ENCODE data around the gene SMIM3. TPM values are rescaled to one million over a fixed set of nuclear protein-coding genes. Genes with fewer than 3 reads are reported as not detected.
"Not testable (repeated sequence)": the region's sequence is repeated elsewhere in the genome, so short reads cannot be mapped to it uniquely, and the experiment has no call there.

Gene SMIM3
- total RNA-seq, 3 donors from 2014 or later (not counting 1 experiment from before 2014, with no cell fraction given), result 7.0 to 9.4 (median 8.9) TPM

GRCh38 chr5:150829744-150830143 is 51.2 kb downstream of the SMIM3 start:
- no peak for DNase-seq
- Mint-ChIP-seq H3K27me3 (ENCODE audit: low read depth in 2 of 2) (peaks cover 0 to 14% of the 10 kb centered on the region in 2 donors), H3K36me3 (peaks cover 22% of the 10 kb centered on the region), H3K4me1 (no peaks in the 10 kb centered on the region), H3K27ac (no peak overlapping the region), H3K4me3 (no peak overlapping the region), H3K9me3 (peaks cover 0 to 5% of the 10 kb centered on the region in 2 donors)
- Histone ChIP-seq H3K27me3 (ENCODE audit: control insufficient read depth, insufficient read depth, low read length) (no peaks in the 10 kb centered on the region), H3K4me3 (ENCODE audit: low read length) (no peak overlapping the region), H3K9me3 (ENCODE audit: control insufficient read depth, insufficient read depth, low read length) (peaks cover 5% of the 10 kb centered on the region), H3K36me3 (ENCODE audit: control insufficient read depth, insufficient read depth, low read length) (no peaks in the 10 kb centered on the region), H3K27ac (ENCODE audit: low read length) (no peak overlapping the region), H3K4me1 (ENCODE audit: control insufficient read depth, insufficient read depth, low read length) (no peaks in the 10 kb centered on the region)
- intact Hi-C loops (cut with micrococcal nuclease), result no loop called here
- 75% methylated on average over 2 of the region's 5 CpGs for WGBS (ENCODE audit: insufficient coverage)
- no peak for TF ChIP-seq CTCF (IDR thresholded peaks at IDR 0.05)
- ATAC-seq, result no peak

- H3K36me3 ChIP-seq (ENCODE audit: control insufficient read depth, insufficient read depth, low read length); intact Hi-C loops (cut with micrococcal nuclease); DNase-seq; H3K4me3 ChIP-seq (ENCODE audit: low read length); H3K9me3 Mint-ChIP-seq; H3K27me3 ChIP-seq (ENCODE audit: control insufficient read depth, insufficient read depth, low read length); H3K9me3 ChIP-seq (ENCODE audit: control insufficient read depth, insufficient read depth, low read length); H3K4me1 ChIP-seq (ENCODE audit: control insufficient read depth, insufficient read depth, low read length); H3K27ac ChIP-seq (ENCODE audit: low read length); H3K27ac Mint-ChIP-seq; H3K27me3 Mint-ChIP-seq (ENCODE audit: low read depth in 2 of 2); ATAC-seq; H3K4me3 Mint-ChIP-seq; H3K4me1 Mint-ChIP-seq: not testable (repeated sequence)
- WGBS (ENCODE audit: insufficient coverage), result 93% methylated on average over 2 of the region's 3 CpGs
- peaks cover 22% of the 10 kb centered on the region for H3K36me3 Mint-ChIP-seq
Measured at GRCh38 chr5:150831821-150832220, 53.3 kb downstream of the SMIM3 start.

GRCh38 chr5:150836064-150836463 is 57.5 kb downstream of the SMIM3 start:
- TF ChIP-seq CTCF (IDR thresholded peaks at IDR 0.05), result no peak
- Mint-ChIP-seq H3K4me3 (no peak overlapping the region), H3K27ac (no peak overlapping the region), H3K9me3 (peaks cover 0 to 3% of the 10 kb centered on the region in 2 donors), H3K36me3 (peaks cover 11% of the 10 kb centered on the region), H3K4me1 (no peaks in the 10 kb centered on the region), H3K27me3 (ENCODE audit: low read depth in 2 of 2) (peaks cover 0 to 14% of the 10 kb centered on the region in 2 donors)
- no peak overlapping the region for H3K4me3 ChIP-seq (ENCODE audit: low read length)
- no peak overlapping the region for H3K27ac ChIP-seq (ENCODE audit: low read length)
- 97% methylated on average over 5 of the region's 5 CpGs for WGBS (ENCODE audit: insufficient coverage)
- H3K4me1 ChIP-seq (ENCODE audit: control insufficient read depth, insufficient read depth, low read length), result no peaks in the 10 kb centered on the region
- no peak for ATAC-seq
- DNase-seq, result no peak
- H3K9me3 ChIP-seq (ENCODE audit: control insufficient read depth, insufficient read depth, low read length), result peaks cover 5% of the 10 kb centered on the region
- H3K36me3 ChIP-seq (ENCODE audit: control insufficient read depth, insufficient read depth, low read length), result no peaks in the 10 kb centered on the region
- intact Hi-C loops (cut with micrococcal nuclease), result no loop called here
- H3K27me3 ChIP-seq (ENCODE audit: control insufficient read depth, insufficient read depth, low read length), result no peaks in the 10 kb centered on the region

GRCh38 chr5:150836703-150837102 is 58.1 kb downstream of the SMIM3 start:
- peaks cover under 1% of the 10 kb centered on the region for H3K9me3 ChIP-seq (ENCODE audit: control insufficient read depth, insufficient read depth, low read length)
- ATAC-seq (no peak), DNase-seq (no peak)
- no peaks in the 10 kb centered on the region for H3K4me1 Mint-ChIP-seq
- H3K9me3 Mint-ChIP-seq, result peaks cover 0 to 2% of the 10 kb centered on the region in 2 donors
- intact Hi-C loops (cut with micrococcal nuclease), result no loop called here
- peaks cover 8% of the 10 kb centered on the region for H3K36me3 Mint-ChIP-seq
- peaks cover 0 to 14% of the 10 kb centered on the region in 2 donors for H3K27me3 Mint-ChIP-seq (ENCODE audit: low read depth in 2 of 2)
- H3K36me3 ChIP-seq (ENCODE audit: control insufficient read depth, insufficient read depth, low read length), result no peaks in the 10 kb centered on the region
- no peak overlapping the region for H3K4me3 Mint-ChIP-seq
- H3K4me3 ChIP-seq (ENCODE audit: low read length), result no peak overlapping the region
- no peaks in the 10 kb centered on the region for H3K4me1 ChIP-seq (ENCODE audit: control insufficient read depth, insufficient read depth, low read length)
- TF ChIP-seq CTCF (IDR thresholded peaks at IDR 0.05), result no peak
- no peak overlapping the region for H3K27ac Mint-ChIP-seq
- WGBS (ENCODE audit: insufficient coverage), result 89% methylated on average over 3 of the region's 3 CpGs
- no peaks in the 10 kb centered on the region for H3K27me3 ChIP-seq (ENCODE audit: control insufficient read depth, insufficient read depth, low read length)
- H3K27ac ChIP-seq (ENCODE audit: low read length), result no peak overlapping the region

GRCh38 chr5:150845185-150845859 is 66.8 kb downstream of the SMIM3 start:
- peaks cover 10% of the 10 kb centered on the region for H3K4me1 ChIP-seq (ENCODE audit: control insufficient read depth, insufficient read depth, low read length)
- not testable (repeated sequence) for H3K27me3 ChIP-seq (ENCODE audit: control insufficient read depth, insufficient read depth, low read length); ATAC-seq; H3K27me3 Mint-ChIP-seq (ENCODE audit: low read depth in 2 of 2); H3K4me3 Mint-ChIP-seq; H3K4me3 ChIP-seq (ENCODE audit: low read length); H3K36me3 Mint-ChIP-seq; H3K36me3 ChIP-seq (ENCODE audit: control insufficient read depth, insufficient read depth, low read length); H3K9me3 Mint-ChIP-seq; H3K27ac ChIP-seq (ENCODE audit: low read length); H3K9me3 ChIP-seq (ENCODE audit: control insufficient read depth, insufficient read depth, low read length); DNase-seq; H3K27ac Mint-ChIP-seq
- intact Hi-C loops (cut with micrococcal nuclease), result loop anchor here (5.0 kb wide), 2 partner anchors 43 to 63 kb away; no protein-coding TSS in a partner anchor
- H3K4me1 Mint-ChIP-seq, result peaks cover 5 to 19% of the 10 kb centered on the region in 2 donors
- 97% methylated on average over 32 of the region's 32 CpGs for WGBS (ENCODE audit: insufficient coverage)

- WGBS (ENCODE audit: insufficient coverage), result 30% methylated on average over 3 of the region's 3 CpGs
- peak within 1 kb of the TSS; percentile 54 for H3K27ac ChIP-seq (ENCODE audit: low read length)
- ATAC-seq, result peak in 1 of 3 donors; percentile 14
Measured at GRCh38 chr5:150846308-150846653, 67.7 kb downstream of the SMIM3 start, which contains the start of gene IRGM. Gene IRGM (plus strand): TSS chr5:150846521. CDS start chr5:150848124, 1,603 bp downstream.

More at GRCh38 chr5:150846308-150846653, 67.7 kb downstream of the SMIM3 start, which contains the start of gene IRGM:
- intact Hi-C loops (cut with micrococcal nuclease), result loop anchor here (2.0 to 5.0 kb wide), 3 partner anchors 44 to 387 kb away; no protein-coding TSS in a partner anchor
- H3K36me3 Mint-ChIP-seq; H3K9me3 ChIP-seq (ENCODE audit: control insufficient read depth, insufficient read depth, low read length); H3K27me3 Mint-ChIP-seq (ENCODE audit: low read depth in 2 of 2); H3K9me3 Mint-ChIP-seq; H3K27me3 ChIP-seq (ENCODE audit: control insufficient read depth, insufficient read depth, low read length); DNase-seq; H3K36me3 ChIP-seq (ENCODE audit: control insufficient read depth, insufficient read depth, low read length): not testable (repeated sequence)
- peak within 1 kb of the TSS; percentile 24 for H3K4me3 ChIP-seq (ENCODE audit: low read length)
- Mint-ChIP-seq H3K27ac (peak within 1 kb of the TSS; percentile 78 to 88), H3K4me1 (peaks cover 5 to 19% of the 10 kb centered on the region in 2 donors), H3K4me3 (peak within 1 kb of the TSS; percentile 86)
- peaks cover 10% of the 10 kb centered on the region for H3K4me1 ChIP-seq (ENCODE audit: control insufficient read depth, insufficient read depth, low read length)

Data from natural killer cell (primary cell).